A204.1 (cell line): Measurements from ENCODE around the gene NTRK3.
"Not testable (repeated sequence)": the region's sequence is repeated elsewhere in the genome, so short reads cannot be mapped to it uniquely, and the experiment has no call there.

Experiments
- FAIRE-seq: peaks from 2 replicates; lab custom pipeline; 2012; peaks lifted over from hg19 to GRCh38; lab: Jason Lieb, UNC

NTRK3 gene

GRCh38 chr15:87874896-87875711, 381.4 kb downstream of the NTRK3 start:
- no peak for FAIRE-seq

GRCh38 chr15:87873516-87873915, 383.0 kb downstream of the NTRK3 start:
- no peak for FAIRE-seq

- FAIRE-seq, result no peak
Measured at GRCh38 chr15:87871731-87872320, 384.7 kb downstream of the NTRK3 start.

- FAIRE-seq, result no peak
Measured at GRCh38 chr15:87871258-87871681, 385.3 kb downstream of the NTRK3 start.

- FAIRE-seq, result no peak
Measured at GRCh38 chr15:87866961-87867360, 389.6 kb downstream of the NTRK3 start.

- no peak for FAIRE-seq
Measured at GRCh38 chr15:87863152-87863551, 393.4 kb downstream of the NTRK3 start.

- no peak for FAIRE-seq
Measured at GRCh38 chr15:87860743-87861142, 395.8 kb downstream of the NTRK3 start.

GRCh38 chr15:87858651-87859050, 397.9 kb downstream of the NTRK3 start:
- FAIRE-seq, result no peak

- FAIRE-seq, result no peak
Measured at GRCh38 chr15:87851497-87851896, 405.0 kb downstream of the NTRK3 start.

GRCh38 chr15:87850916-87851315, 405.6 kb downstream of the NTRK3 start:
- FAIRE-seq, result no peak

GRCh38 chr15:87849181-87849580, 407.4 kb downstream of the NTRK3 start:
- no peak for FAIRE-seq

GRCh38 chr15:87848012-87848411, 408.5 kb downstream of the NTRK3 start:
- no peak for FAIRE-seq

GRCh38 chr15:87846746-87847145, 409.8 kb downstream of the NTRK3 start:
- FAIRE-seq, result no peak

GRCh38 chr15:87843312-87843711, 413.2 kb downstream of the NTRK3 start:
- FAIRE-seq, result no peak

GRCh38 chr15:87841426-87841998, 415.0 kb downstream of the NTRK3 start:
- FAIRE-seq, result no peak

GRCh38 chr15:87835830-87836229, 420.7 kb downstream of the NTRK3 start:
- FAIRE-seq, result not testable (repeated sequence)

- FAIRE-seq, result not testable (repeated sequence)
Measured at GRCh38 chr15:87833333-87833732, 423.2 kb downstream of the NTRK3 start.

- FAIRE-seq, result no peak
Measured at GRCh38 chr15:87829332-87830050, 427.0 kb downstream of the NTRK3 start.

- FAIRE-seq, result no peak
Measured at GRCh38 chr15:87828608-87829007, 427.9 kb downstream of the NTRK3 start.

- no peak for FAIRE-seq
Measured at GRCh38 chr15:87827131-87827530, 429.4 kb downstream of the NTRK3 start.

GRCh38 chr15:87826119-87826747, 430.3 kb downstream of the NTRK3 start:
- FAIRE-seq, result no peak

- FAIRE-seq, result no peak
Measured at GRCh38 chr15:87818756-87819155, 437.8 kb downstream of the NTRK3 start.
